NCI-H1930 (cell line): Measurements from ENCODE around the gene SPAG8.

Source experiments
- DNase-seq, 2 experiments: peaks; one replicate each; lab custom pipeline; 2025; lab: John Stamatoyannopoulos, UW

The SPAG8 gene

DNA sequence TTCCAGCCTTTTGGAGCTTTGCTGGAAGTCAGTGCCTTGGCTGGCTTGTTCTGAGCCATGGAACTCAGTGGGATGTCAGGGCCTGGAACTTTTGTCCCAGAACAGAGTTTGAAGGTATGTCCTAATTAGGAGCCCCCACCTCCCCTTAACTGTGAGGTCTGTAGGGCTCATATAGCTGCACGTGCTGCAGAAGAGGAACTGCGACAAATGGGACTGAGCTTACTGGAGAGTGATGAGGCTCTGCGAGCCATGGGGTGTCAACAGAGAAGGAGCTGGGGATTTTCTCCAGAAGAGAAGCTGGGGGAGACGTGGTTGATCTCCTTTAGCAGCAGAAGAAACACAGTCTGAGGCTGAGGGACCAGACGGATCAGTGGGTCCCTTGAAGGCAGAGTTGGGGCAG, 27.9 kb upstream of the SPAG8 start:
- no peak for DNase-seq

DNA sequence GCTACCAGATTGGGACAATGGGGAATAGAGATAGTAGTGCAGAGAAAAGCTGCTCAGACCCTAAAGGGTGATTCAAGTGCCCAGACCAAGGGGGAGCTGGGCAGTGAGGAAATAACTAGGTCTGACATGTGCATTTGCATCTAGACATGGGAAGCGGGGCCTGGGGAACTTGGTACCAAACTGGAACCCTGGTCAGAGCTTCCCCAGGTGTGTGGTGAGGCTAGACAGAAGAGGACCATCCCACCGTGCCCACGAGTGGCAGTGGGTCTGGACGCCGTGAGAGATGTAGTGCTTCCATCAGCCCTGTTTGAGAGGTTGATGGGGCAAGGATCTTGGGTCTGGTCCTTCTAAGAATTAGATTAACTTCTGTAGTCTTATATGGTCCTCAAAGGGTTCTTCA, 24.5 kb upstream of the SPAG8 start:
- DNase-seq: no peak

DNA sequence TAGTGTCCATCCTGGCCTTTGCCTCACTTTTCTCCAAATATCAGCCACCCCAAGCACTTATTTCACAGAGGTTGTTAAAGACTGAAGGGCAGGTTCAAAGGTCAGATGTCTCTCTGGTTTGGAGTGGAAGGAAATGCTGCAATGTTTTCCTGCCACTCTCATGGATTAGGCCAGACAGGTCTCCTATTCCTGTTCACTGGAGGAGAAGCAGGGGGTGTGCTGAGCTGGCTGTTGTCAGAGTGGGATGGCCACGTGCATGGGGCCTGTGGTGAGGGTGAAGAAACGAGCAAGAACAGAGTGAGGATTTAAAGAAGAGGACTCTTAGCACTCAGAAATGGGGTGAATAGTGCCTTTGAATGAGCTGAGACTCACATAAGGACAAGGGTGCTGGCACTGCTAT, 23.7 kb upstream of the SPAG8 start:
- DNase-seq: no peak

DNA sequence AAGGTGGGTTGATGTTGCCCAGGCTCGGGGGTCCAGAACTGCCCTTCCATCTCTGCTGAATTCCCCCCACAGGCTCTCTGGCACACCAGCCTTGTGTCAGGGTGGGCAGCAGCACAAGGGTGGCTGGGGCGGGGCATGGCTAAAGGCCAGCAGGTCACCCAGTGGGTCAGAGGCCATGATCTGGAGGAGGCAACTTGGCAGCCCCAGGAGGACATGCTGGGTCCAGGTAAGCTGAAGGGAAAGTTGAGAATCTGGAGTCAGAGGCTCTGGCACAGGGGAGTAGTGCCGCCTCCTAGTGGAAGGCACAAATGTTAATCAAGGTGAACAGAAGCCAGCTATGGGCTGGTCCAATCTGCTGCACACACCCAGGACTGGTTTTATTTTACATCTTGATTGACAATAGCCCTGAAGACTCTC, 23.2 kb upstream of the SPAG8 start:
- no peak for DNase-seq

DNA sequence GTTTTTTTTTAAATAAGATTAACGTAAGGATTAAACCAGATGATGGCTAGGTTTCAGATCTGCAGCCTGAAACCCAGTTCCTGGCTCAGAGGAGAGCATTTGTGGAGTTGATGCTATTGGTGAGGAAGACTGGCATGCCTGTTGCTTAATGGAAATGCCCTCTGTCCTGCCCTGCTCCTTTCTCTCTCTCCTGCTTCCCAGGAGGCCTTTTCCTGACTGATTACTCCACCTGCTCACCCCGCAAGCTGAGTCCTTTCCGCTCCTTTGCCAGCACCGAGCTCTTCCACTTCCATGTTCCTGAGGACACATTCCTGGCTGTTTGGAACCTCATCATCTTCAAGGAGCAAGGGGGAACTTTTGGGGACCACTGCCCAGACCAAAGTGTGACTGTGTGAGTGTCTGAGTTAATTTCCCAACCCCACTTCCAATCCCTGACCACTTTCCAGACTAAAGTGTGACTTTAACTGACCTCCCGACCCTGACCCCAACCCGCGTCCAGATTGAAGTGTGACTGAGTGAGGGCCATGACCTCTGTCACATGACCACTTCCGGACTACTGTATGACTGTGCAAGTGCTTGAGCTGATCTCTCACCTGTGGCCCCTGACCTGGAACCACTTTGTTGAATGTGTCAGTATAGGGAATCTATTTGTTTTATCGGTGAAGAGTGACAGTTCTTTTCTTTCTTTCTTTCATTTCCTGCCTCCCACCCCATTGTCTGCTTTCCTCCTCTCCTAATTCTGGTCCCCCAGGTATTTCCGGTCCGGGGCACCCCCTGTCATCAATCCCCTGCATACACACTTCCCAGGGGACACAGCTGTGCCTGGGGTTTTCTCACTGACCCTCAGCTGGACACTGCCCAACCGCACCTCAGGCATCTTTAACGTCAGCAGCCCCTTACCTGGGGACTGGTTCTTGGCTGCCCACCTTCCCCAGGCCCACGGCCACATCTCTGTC, 22.5 kb upstream of the SPAG8 start:
- DNase-seq: no peak

DNA sequence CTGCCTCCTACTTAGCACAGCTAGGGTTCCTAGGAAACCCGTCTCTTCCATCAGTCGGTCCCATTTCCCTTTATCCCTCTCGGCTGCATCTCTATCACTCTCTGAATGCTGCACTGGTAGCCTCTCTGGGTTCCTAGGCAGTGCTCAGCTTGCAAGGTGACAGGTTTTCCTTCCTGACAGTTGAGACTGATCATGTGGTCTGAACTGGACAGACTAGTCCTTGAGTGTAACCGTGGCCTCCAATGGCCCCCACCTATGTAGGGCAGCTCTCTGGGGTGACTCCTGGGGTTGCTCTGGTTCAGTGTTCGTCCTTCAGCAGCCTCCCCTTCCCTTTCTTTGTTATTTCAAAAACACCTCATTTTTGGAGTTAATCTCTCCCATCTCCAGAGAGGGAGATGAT, 20.8 kb upstream of the SPAG8 start:
- no peak for DNase-seq

DNA sequence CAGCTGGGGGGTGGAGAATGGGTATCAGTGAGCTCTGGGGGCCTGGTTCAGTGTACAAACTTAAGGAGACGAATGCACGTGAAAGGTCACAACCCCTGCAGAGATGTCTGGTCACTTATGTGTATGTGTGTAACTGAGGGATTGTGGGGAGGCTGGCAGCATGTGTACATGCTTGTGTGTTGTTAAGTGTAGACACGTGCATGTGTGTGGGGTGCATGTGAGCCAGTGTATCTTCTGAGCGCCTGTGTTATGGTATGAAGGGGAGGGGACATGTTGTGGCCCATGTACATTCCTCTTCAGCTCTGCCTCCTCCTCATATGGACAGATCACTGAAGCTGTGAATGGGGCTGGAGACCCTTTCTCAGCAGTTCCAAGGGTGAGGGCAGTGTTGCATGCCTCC, 19.0 kb upstream of the SPAG8 start:
- DNase-seq: no peak

DNA sequence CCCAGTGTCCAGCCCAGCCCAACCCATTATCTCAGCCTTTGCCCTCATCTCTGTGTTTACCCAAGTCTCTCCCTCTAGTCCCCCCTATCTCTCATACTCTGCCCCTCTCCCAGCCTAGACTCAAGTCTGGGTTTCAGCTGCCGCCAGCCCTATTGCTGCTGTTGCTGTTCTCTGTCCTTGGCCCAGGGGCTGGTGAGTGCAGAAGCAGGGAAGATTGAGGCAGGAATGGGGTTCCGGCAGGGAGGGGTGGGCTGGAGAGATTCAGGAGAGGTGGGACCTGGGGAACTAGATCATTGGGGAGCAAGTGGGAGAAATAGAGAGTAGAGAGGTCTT, 17.7 kb upstream of the SPAG8 start:
- DNase-seq: no peak

DNA sequence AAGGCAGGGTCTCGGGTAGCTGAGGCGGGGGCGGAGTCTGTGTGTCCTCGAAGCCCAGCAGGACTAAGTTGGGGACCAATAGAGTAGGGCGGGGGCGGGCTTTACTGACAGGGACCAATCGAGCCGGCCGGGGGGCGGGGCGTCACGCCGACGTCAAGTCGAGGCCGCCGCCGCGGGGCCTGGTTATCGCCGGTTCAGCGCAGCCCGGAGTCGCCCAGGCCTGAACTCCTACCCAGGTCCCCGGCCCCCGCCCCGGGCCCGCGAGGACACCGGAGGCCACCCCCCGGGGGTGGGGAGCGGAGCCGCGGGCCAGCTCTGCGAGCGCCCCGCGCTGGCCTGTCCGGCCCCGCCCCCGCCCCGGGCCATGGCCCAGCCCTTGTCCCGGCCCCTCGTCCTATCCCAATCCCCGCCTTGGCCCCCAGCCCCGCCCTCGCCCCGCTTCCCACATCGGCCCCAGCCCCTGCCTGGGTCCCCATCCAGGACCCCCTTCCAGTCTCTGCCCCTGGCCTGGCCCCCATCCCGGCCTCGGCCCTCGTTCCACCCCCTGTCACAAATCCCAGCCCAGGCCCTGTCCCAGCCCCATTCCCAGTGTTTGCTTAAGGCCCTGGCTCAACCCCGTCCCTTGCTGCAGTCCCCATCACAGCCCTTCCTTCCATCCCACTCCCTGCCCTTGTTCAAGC, 17.2 kb upstream of the SPAG8 start, which contains the start of gene TMEM8B:
TMEM8B (plus strand) TSS at position 145 of the 680 bp plus-strand sequence; CDS start at position 365, 220 bp downstream.
- peak; percentile 87 to 90 for DNase-seq

DNA sequence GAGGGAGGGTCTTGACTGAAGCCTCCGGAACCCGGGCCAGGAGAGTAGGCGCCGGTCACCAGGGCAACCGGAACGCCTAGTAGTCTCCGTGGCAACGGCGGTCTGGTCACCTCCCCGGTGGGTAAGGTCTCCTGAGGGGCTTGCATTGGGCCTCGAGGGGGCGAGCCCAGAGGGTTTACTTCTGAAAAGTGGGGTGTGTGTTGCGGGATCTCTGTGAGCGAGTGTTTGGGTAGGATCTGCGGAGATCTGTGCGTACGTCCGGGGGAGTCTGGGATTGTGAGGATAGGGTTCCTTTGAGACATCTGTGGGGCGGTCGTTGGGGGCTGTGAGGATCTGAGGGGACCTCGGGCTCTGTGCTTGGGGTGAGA, 16.6 kb upstream of the SPAG8 start, which contains the start of gene FAM221B:
FAM221B (minus strand) TSS at position 17 of the 368 bp plus-strand sequence. CDS start 2,571 bp downstream, outside the sequence.
- peak in 1 of 2 experiments; percentile 21 for DNase-seq

DNA sequence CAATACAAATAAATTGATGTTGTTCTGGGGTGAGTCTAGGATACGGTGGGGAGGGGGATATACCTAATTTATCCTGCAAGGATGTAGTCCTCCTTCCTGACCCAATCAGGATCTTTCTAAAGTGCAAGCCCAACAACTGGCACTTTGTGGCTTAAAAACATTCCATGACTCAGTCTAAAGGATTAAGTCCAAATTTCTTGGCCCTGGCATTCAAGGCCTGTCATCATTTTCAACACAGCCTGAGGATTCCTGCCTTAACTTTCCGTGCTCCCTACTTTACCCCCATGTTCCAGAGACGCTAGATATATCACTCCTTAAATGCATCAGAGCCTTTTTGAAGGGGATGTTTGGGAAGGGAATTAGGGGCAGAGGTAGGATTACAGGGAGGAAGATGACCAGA, 15.4 kb upstream of the SPAG8 start:
- no peak for DNase-seq

DNA sequence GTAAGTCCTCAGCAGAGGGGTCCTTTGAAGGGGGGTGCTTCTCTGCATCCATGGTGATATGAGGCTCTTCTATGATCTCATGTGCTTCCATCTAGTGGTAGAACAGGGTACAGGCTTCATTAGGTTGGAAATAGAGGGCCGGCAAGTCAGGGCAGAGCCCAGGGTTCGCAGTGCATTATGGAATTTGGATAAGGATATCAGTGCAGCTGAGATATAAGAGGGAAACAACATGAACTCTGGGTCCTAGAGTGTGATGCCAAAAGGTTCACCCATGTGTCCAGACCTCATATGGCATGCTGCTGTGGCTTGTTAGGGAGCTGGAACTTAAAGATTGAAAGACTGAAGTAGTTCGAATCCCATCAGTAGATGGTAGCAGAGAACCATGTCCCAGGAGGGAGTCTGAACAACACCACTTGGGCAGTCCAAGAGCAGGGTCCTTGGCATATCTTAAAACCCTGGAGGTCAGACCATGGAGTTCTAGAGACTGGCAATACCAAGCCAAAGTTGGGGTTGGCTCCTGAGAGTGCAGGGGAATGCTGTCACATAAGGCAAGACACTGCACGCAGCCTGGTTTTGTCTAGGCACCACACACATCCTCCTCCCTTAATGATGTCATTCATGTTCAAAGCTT, 14.1 kb upstream of the SPAG8 start:
- DNase-seq: peak; percentile 31 to 43

DNA sequence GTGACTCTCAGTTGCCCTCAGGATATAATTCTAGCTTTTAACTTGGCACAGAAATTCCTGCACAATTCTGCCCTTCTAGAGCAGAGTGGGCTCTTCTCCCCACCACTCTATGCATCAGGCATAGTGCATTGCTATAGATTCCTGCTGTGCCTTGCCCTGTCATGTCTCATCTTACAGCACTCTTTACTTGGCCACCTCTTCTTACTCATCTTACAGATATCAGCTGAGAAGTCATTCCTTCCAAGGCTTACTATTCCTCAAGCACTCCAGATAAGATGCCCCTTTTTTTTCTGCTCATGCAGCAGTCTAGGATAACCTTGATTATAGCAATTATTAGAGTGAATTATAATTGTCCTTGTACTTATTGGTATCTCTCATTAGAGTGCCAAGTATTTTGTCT, 10.9 kb upstream of the SPAG8 start:
- DNase-seq: no peak

DNA sequence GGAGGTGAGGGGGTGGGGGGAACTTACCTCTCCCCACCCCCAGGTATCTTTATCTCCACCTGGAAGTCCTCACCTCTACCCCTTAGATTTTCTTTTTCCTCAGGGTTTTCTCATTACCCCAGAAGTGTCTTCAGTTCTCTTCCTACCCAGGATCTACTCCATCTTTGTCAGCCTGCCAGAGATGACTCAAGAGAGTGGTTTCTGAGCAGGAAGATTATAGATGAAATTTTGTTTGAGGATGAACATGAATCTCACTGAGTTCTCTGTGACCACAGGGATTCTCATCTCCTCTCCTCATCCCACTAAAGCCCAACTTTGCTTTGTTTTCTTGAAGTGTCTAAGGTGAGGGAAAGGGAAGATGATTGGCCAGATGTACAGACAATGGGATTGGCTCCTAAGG, 8.0 kb upstream of the SPAG8 start:
- DNase-seq: no peak

DNA sequence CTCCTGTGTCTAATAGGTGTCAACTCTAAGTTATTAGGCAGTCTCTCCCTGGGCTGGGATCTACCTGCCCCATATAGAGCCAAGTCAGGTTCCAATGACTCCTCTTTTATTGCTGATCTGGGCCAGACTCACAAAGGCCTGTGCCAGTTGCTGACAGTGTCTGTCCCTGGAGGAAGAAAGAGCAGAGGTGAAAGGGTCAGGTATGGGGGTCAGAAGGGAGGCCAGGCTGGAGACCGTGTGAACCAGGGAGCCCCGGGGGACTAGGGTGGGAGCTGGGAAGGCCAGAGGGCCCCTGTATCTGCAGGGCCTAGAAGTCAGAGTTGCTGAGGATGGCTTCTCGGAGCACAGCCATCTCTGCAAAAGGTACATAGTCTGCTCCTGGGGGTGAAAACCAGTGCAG, 6.3 kb upstream of the SPAG8 start:
- DNase-seq: no peak

DNA sequence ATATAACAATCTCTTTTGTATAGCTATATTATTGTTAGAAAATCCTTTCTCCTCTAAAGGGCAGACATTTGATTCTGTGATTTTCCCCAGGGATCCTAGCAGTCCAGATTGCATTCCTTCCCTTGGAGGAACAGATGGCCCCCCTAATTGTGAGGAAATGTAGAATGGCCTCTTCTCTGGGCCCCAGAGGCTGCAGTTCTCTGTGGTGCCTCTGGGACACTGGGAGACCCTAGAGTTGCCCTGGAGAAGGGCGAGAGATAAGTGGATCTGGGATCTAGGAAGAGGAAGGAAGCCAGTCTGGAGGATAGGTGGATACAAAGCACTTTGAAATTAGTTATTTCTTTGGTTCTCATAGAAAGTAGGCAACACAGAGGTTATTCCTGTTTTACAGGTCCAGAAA, 4.6 kb upstream of the SPAG8 start:
- no peak for DNase-seq

DNA sequence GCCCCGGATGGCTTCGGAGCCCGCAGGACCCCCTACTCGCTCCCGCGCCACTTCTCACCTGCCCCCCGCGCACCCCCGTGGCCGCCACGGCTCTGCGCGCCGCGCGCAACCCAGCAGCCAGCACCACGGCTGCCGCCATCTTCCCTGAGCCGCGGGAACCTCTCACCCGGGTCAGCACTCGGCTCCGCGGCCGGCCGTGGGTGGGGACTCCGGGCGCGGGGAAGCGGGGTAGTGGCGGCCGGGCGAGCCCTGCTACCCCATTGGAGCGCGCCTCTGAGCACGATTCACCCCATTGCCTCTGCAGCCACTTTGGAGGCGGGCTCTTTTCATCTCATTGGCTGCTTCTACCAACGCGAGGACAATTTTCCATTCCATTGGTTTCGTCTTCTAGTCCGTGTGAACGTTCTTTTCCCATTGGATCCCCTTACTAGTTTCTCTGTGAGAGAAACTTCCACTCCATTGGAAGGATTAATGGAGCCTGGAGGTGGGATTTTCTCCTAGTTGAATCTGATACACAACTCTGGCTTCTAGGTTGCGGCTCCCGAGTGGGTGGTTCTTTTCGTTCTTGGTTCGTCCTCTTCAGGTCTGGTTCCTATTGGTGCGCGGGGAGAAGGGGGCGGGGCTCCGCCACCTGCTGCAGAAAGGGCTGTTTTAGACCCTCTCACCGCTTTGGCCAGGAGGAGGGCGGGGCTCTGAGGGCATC, 2.9 kb upstream of the SPAG8 start, which contains the start of gene HINT2:
HINT2 (minus strand) TSS at position 202 of the 703 bp plus-strand sequence; CDS start at position 139, 63 bp downstream.
- DNase-seq: peak; percentile 99

DNA sequence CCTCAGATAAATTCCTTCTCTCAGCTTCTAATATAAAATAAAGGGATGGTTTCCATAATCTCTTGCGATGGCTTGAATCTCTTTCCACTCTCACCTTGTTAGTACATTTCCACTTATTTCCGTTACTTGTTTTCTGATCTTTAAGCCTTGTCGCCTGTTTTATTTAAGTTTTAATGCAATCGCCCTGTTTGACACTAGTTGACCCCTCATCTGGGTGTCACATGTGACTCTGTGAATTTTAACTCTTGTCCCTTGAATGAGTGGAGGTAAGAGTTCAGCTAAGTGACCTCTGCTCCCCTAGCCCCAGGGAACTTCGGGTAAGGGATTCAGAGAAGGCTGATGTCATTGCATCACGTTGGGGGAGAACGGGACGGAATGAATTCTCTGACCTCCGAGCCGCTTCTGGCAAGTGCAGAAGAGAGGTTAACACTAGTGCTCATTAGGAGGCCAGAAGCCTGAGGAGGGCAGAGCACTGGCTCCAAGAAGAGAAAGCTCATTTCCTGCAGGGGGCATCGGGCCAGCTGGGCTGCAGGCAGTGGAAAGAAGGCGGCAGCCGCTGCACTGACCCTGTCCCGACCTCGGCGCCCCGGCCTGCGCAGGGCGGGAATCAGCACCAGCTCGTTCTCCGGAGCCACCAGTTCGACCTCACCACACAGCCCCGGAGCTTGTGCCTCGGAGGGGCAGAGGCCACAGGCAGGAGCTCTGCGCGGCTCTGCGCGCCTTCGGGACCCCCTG, 2.2 kb upstream of the SPAG8 start:
- peak; percentile 33 to 59 for DNase-seq

DNA sequence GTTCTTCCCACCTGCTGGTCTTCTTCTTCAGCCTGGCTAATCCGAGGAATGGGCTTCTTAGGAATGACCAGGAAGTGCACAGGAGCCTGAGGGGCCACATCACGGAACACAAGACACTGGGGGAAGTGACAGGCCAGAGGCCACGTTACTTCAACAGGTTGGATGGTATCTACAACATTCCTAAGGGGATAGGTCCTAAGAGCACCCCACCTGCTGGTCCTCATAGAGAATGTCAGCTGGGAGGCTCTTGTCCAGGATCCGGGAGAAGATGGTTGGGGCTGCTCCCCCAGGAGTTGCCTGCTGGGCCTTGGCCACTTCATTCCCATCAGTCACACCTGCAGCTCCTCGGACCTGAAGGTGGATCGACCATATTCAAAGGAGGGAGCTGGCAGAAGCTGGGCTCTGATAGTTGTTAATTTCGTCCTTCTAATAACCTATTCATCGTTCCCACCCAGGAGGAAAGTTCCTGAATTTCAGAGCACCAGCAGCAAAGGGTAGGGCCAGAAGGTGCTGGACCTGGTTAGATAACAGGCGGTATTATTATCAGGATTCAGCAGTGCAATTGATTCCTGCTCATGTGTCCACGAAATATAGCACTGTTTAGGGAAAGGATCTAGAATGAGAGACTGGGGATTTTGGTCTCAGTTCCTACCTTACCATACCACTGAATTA, 1.5 kb upstream of the SPAG8 start:
- DNase-seq: peak in 1 of 2 experiments; percentile 9

DNA sequence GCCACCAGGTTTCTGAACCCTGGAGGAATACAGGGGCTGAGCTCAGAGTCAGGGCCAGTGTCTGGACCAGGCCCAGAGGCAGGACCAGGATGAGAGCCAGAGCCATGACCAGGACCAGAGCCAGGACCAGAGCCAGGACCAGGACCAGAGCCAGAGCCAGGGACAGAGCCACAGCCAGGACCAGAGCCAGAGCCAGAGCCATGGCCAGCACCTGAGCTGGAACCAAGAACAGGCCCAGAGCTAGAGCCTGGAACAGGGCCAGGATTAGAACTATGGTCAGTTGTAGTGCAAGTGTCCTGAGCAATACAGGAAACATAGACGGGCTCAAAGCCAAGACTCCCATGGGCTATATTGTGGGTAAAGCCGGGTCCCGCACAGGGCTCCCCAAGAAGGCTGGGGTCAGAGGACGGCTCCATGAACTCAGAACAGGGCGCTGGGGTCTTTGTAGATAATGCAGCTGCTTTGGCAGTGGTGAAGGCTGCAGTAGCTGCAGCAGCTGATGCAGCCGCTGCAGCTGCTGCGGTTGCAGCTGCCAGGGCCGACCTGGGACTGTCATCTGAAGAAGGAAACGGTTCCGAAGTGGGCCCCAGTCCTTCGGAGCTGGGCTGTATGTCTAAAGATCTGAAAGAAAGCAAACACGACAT, 559 bp downstream of the SPAG8 start:
- DNase-seq: no peak
